Karpas-422 (cell line): Measurements from ENCODE around the gene SHANK3. TPM values are rescaled to one million over a fixed set of nuclear protein-coding genes. Genes with fewer than 3 reads are reported as not detected.

Source experiments
- DNase-seq: peaks from one replicate; pipeline ENCODE4 v3.0.0-alpha.2; 2015
- H2AFZ ChIP-seq: fragments of 200-600 bp; sonication (generic); 2 replicates; pipeline ENCODE4 v1.6.1; 2014; ENCODE audit warnings: antibody characterized with exemption, low read length, mixed read lengths
- H3K27ac ChIP-seq: fragments of 200-600 bp; sonication (generic); 2 replicates; pipeline ENCODE4 v1.5.1; 2014; ENCODE audit warnings: mild to moderate bottlenecking, low read length, moderate library complexity
- H3K27me3 ChIP-seq: fragments of 200-600 bp; sonication (generic); 2 replicates; pipeline ENCODE4 v1.6.1; 2014; ENCODE audit warnings: low read length, mixed read lengths
- H3K36me3 ChIP-seq: fragments of 200-600 bp; sonication (generic); 2 replicates; pipeline ENCODE4 v1.6.1; 2014; ENCODE audit warnings: low read length, mixed read lengths; ENCODE audit not compliant: insufficient read depth
- H3K4me1 ChIP-seq: fragments of 200-600 bp; sonication (generic); 2 replicates; pipeline ENCODE4 v1.6.1; 2014; ENCODE audit warnings: mild to moderate bottlenecking, low read length, mixed read lengths
- H3K4me2 ChIP-seq: fragments of 200-600 bp; sonication (generic); 2 replicates; pipeline ENCODE4 v1.6.1; 2014; ENCODE audit warnings: low read length, low read depth, mild to moderate bottlenecking; ENCODE audit not compliant: poor library complexity, severe bottlenecking
- H3K4me3 ChIP-seq: fragments of 200-600 bp; sonication (generic); 2 replicates; pipeline ENCODE4 v1.5.1; 2014; ENCODE audit warnings: mild to moderate bottlenecking, antibody characterized with exemption, low read length, mixed read lengths
- H3K79me2 ChIP-seq: fragments of 200-600 bp; sonication (generic); 2 replicates; pipeline ENCODE4 v1.6.1; 2014; ENCODE audit warnings: mild to moderate bottlenecking, low read length, mixed read lengths
- H3K9ac ChIP-seq: fragments of 200-600 bp; sonication (generic); 2 replicates; pipeline ENCODE4 v1.6.0; 2014; ENCODE audit warnings: low read length
- H3K9me2 ChIP-seq: fragments of 200-600 bp; sonication (generic), shearing (Covaris generic); replicated peaks from 2 replicates; pipeline ENCODE4 v1.6.0; 2014; ENCODE audit warnings: mild to moderate bottlenecking, low read length, moderate library complexity; ENCODE audit not compliant: insufficient read depth
- H3K9me3 ChIP-seq: fragments of 300-700, 200-600 bp; sonication (generic); 2 replicates; pipeline ENCODE4 v1.6.1; 2014; ENCODE audit warnings: low read length, mixed read lengths
- H4K20me1 ChIP-seq: fragments of 200-600 bp; sonication (generic); 2 replicates; pipeline ENCODE4 v1.6.1; 2014; ENCODE audit warnings: mild to moderate bottlenecking, antibody characterized with exemption, low read length, low read depth; ENCODE audit not compliant: insufficient read depth
- total RNA-seq: library from RNA; depleted of rRNA; stranded (reverse); fragments of >200 nt; shearing (Covaris generic); gene quantifications from 2 replicates; pipeline ENCODE4 v1.2.3, GENCODE V29; 2014; ENCODE audit warnings: low replicate concordance

Gene SHANK3
- total RNA-seq, 1 experiment from 2014 or later, result not detected

- no peaks in the 10 kb centered on the region for H3K9me2 ChIP-seq
- no peak overlapping the region for H3K4me3 ChIP-seq
- no peak for DNase-seq
- H3K36me3 ChIP-seq, result no peaks in the 10 kb centered on the region
- H3K27me3 ChIP-seq, result no peaks in the 10 kb centered on the region
- H3K27ac ChIP-seq, result no peak overlapping the region
- no peak overlapping the region for H3K9ac ChIP-seq
- H2AFZ ChIP-seq, result no peak overlapping the region
- H3K4me2 ChIP-seq, result no peak overlapping the region
- H3K9me3 ChIP-seq, result peaks cover 9% of the 10 kb centered on the region; the same call in 1 of the 2 replicates
- H3K4me1 ChIP-seq, result peaks cover 6% of the 10 kb centered on the region
- no peaks in the 10 kb centered on the region for H4K20me1 ChIP-seq
- no peaks in the 10 kb centered on the region for H3K79me2 ChIP-seq
Observed at GRCh38 chr22:50683086-50683993, 10.7 kb downstream of the SHANK3 start.

GRCh38 chr22:50683994-50684371 lies 11.4 kb downstream of the SHANK3 start:
- Histone ChIP-seq H3K27ac (no peak overlapping the region), H3K4me3 (no peak overlapping the region), H3K79me2 (no peaks in the 10 kb centered on the region), H3K4me1 (peaks cover 6% of the 10 kb centered on the region), H3K36me3 (no peaks in the 10 kb centered on the region), H3K9ac (no peak overlapping the region), H3K9me3 (peaks cover 5% of the 10 kb centered on the region; the same call in 1 of the 2 replicates), H3K4me2 (no peak overlapping the region), H3K9me2 (no peaks in the 10 kb centered on the region), H4K20me1 (no peaks in the 10 kb centered on the region), H2AFZ (no peak overlapping the region), H3K27me3 (no peaks in the 10 kb centered on the region)
- DNase-seq, result no peak

GRCh38 chr22:50684501-50684900 lies 11.9 kb downstream of the SHANK3 start:
- Histone ChIP-seq H3K36me3 (no peaks in the 10 kb centered on the region), H3K27ac (no peak overlapping the region), H3K79me2 (no peaks in the 10 kb centered on the region), H3K27me3 (no peaks in the 10 kb centered on the region), H3K9me2 (no peaks in the 10 kb centered on the region), H4K20me1 (no peaks in the 10 kb centered on the region), H3K9me3 (peaks cover 5% of the 10 kb centered on the region; the same call in 1 of the 2 replicates), H3K4me3 (no peak overlapping the region), H3K9ac (no peak overlapping the region), H3K4me2 (no peak overlapping the region), H2AFZ (no peak overlapping the region), H3K4me1 (peaks cover 6% of the 10 kb centered on the region)
- no peak for DNase-seq

- H3K36me3 ChIP-seq, result no peaks in the 10 kb centered on the region
- H3K27me3 ChIP-seq, result no peaks in the 10 kb centered on the region
- H3K79me2 ChIP-seq, result no peaks in the 10 kb centered on the region
- H2AFZ ChIP-seq, result no peak overlapping the region
- H3K4me1 ChIP-seq, result peaks cover 6% of the 10 kb centered on the region
- no peak overlapping the region for H3K27ac ChIP-seq
- no peak overlapping the region for H3K4me2 ChIP-seq
- peaks cover 5% of the 10 kb centered on the region; the same call in 1 of the 2 replicates for H3K9me3 ChIP-seq
- no peaks in the 10 kb centered on the region for H3K9me2 ChIP-seq
- no peaks in the 10 kb centered on the region for H4K20me1 ChIP-seq
- DNase-seq, result no peak
- H3K4me3 ChIP-seq, result no peak overlapping the region
- H3K9ac ChIP-seq, result no peak overlapping the region
Observed at GRCh38 chr22:50684986-50685385, 12.4 kb downstream of the SHANK3 start.

- no peaks in the 10 kb centered on the region for H4K20me1 ChIP-seq
- H3K27ac ChIP-seq, result no peak overlapping the region
- H3K36me3 ChIP-seq, result no peaks in the 10 kb centered on the region
- H3K27me3 ChIP-seq, result no peaks in the 10 kb centered on the region
- H3K4me3 ChIP-seq, result no peak overlapping the region
- H3K4me2 ChIP-seq, result no peak overlapping the region
- no peak for DNase-seq
- H3K9me2 ChIP-seq, result no peaks in the 10 kb centered on the region
- H3K79me2 ChIP-seq, result no peaks in the 10 kb centered on the region
- H3K4me1 ChIP-seq, result peaks cover 6% of the 10 kb centered on the region
- peaks cover 5% of the 10 kb centered on the region; the same call in 1 of the 2 replicates for H3K9me3 ChIP-seq
- H3K9ac ChIP-seq, result peak overlapping the region; percentile 45; the same call in 1 of the 2 replicates
- H2AFZ ChIP-seq, result peak overlapping the region; percentile 96; the same call in 1 of the 2 replicates
Observed at GRCh38 chr22:50686794-50687193, 14.2 kb downstream of the SHANK3 start.

GRCh38 chr22:50687829-50688228 lies 15.2 kb downstream of the SHANK3 start:
- Histone ChIP-seq H3K4me1 (peaks cover 6% of the 10 kb centered on the region), H3K4me3 (no peak overlapping the region)

GRCh38 chr22:50688448-50688847 lies 15.8 kb downstream of the SHANK3 start:
- H3K4me1 ChIP-seq, result peaks cover 6% of the 10 kb centered on the region
- no peaks in the 10 kb centered on the region for H3K36me3 ChIP-seq
- no peak overlapping the region for H3K4me3 ChIP-seq
- no peak overlapping the region for H3K4me2 ChIP-seq
- H3K9me3 ChIP-seq, result no peaks in the 10 kb centered on the region
- no peaks in the 10 kb centered on the region for H3K27me3 ChIP-seq
- H2AFZ ChIP-seq, result no peak overlapping the region
- no peaks in the 10 kb centered on the region for H3K79me2 ChIP-seq
- no peaks in the 10 kb centered on the region for H3K9me2 ChIP-seq
- no peak overlapping the region for H3K9ac ChIP-seq
- no peak overlapping the region for H3K27ac ChIP-seq
- H4K20me1 ChIP-seq, result no peaks in the 10 kb centered on the region
- DNase-seq, result no peak

More at GRCh38 chr22:50687829-50688228, 15.2 kb downstream of the SHANK3 start:
- Histone ChIP-seq H3K9me3 (peaks cover 4% of the 10 kb centered on the region; the same call in 1 of the 2 replicates), H3K9ac (no peak overlapping the region), H3K4me2 (no peak overlapping the region), H2AFZ (no peak overlapping the region), H3K36me3 (no peaks in the 10 kb centered on the region), H3K79me2 (no peaks in the 10 kb centered on the region), H4K20me1 (no peaks in the 10 kb centered on the region), H3K27me3 (no peaks in the 10 kb centered on the region), H3K27ac (no peak overlapping the region), H3K9me2 (no peaks in the 10 kb centered on the region)
- DNase-seq, result no peak

GRCh38 chr22:50691521-50691920 lies 18.9 kb downstream of the SHANK3 start:
- Histone ChIP-seq H3K9me2 (no peaks in the 10 kb centered on the region), H3K27ac (no peak overlapping the region), H3K9ac (no peak overlapping the region), H2AFZ (no peak overlapping the region), H3K4me3 (no peak overlapping the region), H4K20me1 (no peaks in the 10 kb centered on the region), H3K9me3 (no peaks in the 10 kb centered on the region), H3K27me3 (no peaks in the 10 kb centered on the region), H3K79me2 (no peaks in the 10 kb centered on the region), H3K36me3 (no peaks in the 10 kb centered on the region), H3K4me2 (no peak overlapping the region), H3K4me1 (peaks cover 6% of the 10 kb centered on the region)
- peak; percentile 82 for DNase-seq
